GM19455 (cell line): ENCODE measurements around the gene SERPINA9.
"Not testable (repeated sequence)": the region's sequence is repeated elsewhere in the genome, so short reads cannot be mapped to it uniquely, and the experiment has no call there.

Experiments used
- ATAC-seq: cut with Tn5 transposase; IDR thresholded peaks from one replicate; pipeline ENCODE4 v1.9.1; 2021; ENCODE audit not compliant: unreplicated experiment

The SERPINA9 gene

GRCh38 chr14:94427016-94427613 lies 48.9 kb downstream of the SERPINA9 start:
- no peak for ATAC-seq

DNA sequence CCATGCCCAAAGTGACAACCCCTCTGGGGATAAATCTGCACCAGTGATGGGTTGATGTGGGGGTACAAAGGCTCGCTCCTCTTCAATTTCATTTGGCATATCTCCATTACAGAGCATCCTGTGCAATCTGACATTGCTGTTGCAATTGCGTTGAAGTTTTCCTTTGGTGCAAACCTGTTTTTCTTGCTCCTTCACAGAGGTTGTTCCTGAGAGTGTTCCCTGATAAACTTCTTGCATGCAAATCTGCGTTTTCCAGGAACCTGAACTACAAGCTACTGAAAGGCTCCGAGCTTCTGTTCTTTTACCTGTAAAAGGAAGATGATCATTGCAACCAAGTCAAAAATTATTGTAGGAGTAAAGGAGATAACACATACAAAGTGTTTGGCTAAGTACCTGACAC lies 49.5 kb downstream of the SERPINA9 start:
- ATAC-seq = no peak

GRCh38 chr14:94424371-94424770 lies 51.6 kb downstream of the SERPINA9 start:
- ATAC-seq = no peak

- ATAC-seq = peak; percentile 63
Measured at GRCh38 chr14:94423453-94424056, 52.4 kb downstream of the SERPINA9 start.

DNA sequence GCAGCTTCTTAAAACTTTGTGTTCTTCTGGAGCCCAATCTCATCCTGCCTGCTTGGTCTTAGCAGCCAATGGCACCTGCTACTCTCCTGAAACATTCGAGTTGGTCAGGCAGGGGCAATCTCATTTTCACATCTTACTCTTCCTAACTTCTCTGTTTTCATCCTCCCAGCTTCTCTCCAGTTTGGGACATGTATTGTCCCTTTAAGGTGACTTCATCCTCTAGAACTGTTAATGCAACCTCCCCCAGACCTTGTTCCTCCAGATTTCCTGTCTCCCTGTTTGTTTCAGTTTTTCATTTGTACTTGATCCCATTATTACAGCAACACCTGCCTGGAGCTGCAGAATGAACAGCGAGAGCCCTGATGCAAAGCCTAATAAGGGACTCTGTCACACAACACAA lies 54.7 kb downstream of the SERPINA9 start:
- ATAC-seq = no peak

- ATAC-seq = not testable (repeated sequence)
Measured at GRCh38 chr14:94417497-94418205, 58.3 kb downstream of the SERPINA9 start.
